SKM-1 treated with dmso at 0.1 percent for 144 hours (cell line): ENCODE measurements around the gene NDUFB2.
A peak's percentile ranks its signal among the peaks of the same experiment; 100 is the strongest.
"Not testable (repeated sequence)": the region's sequence is repeated elsewhere in the genome, so short reads cannot be mapped to it uniquely, and the experiment has no call there.

Experiments used
- DNase-seq: peaks from one replicate; lab custom pipeline; 2025; ENCODE audit not compliant: unreplicated experiment; lab: John Stamatoyannopoulos, UW

NDUFB2 gene

GRCh38 chr7:140672382-140673062, 24.0 kb upstream of the NDUFB2 start, which contains the start of gene ADCK2:
Gene ADCK2, plus strand, starts transcription at chr7:140672945. Its CDS starts 386 bp downstream, at chr7:140673331.
- peak; percentile 28 for DNase-seq

- DNase-seq: peak; percentile 28
Measured at GRCh38 chr7:140673063-140673773, 23.3 kb upstream of the NDUFB2 start.

GRCh38 chr7:140673774-140674155, 22.7 kb upstream of the NDUFB2 start:
- DNase-seq: no peak

- no peak for DNase-seq
Measured at GRCh38 chr7:140674356-140674800, 22.1 kb upstream of the NDUFB2 start.

- DNase-seq: peak; percentile 49
Measured at GRCh38 chr7:140674899-140675701, 21.4 kb upstream of the NDUFB2 start.

- no peak for DNase-seq
Measured at GRCh38 chr7:140675726-140676125, 20.8 kb upstream of the NDUFB2 start.

GRCh38 chr7:140676306-140676705, 20.2 kb upstream of the NDUFB2 start:
- no peak for DNase-seq

GRCh38 chr7:140676956-140677355, 19.6 kb upstream of the NDUFB2 start:
- DNase-seq: not testable (repeated sequence)

GRCh38 chr7:140677496-140677895, 19.0 kb upstream of the NDUFB2 start:
- no peak for DNase-seq

GRCh38 chr7:140678081-140678815, 18.3 kb upstream of the NDUFB2 start:
- DNase-seq: no peak

- DNase-seq: no peak
Measured at GRCh38 chr7:140678816-140679130, 17.7 kb upstream of the NDUFB2 start.

- DNase-seq: no peak
Measured at GRCh38 chr7:140679186-140679585, 17.3 kb upstream of the NDUFB2 start.

GRCh38 chr7:140680886-140681285, 15.6 kb upstream of the NDUFB2 start:
- no peak for DNase-seq

GRCh38 chr7:140681766-140682165, 14.7 kb upstream of the NDUFB2 start:
- no peak for DNase-seq

- DNase-seq: no peak
Measured at GRCh38 chr7:140683657-140684056, 12.9 kb upstream of the NDUFB2 start.

- DNase-seq: no peak
Measured at GRCh38 chr7:140684066-140684950, 12.2 kb upstream of the NDUFB2 start.

GRCh38 chr7:140685407-140686087, 11.0 kb upstream of the NDUFB2 start:
- DNase-seq: no peak

- no peak for DNase-seq
Measured at GRCh38 chr7:140686921-140687320, 9.6 kb upstream of the NDUFB2 start.

- DNase-seq: no peak
Measured at GRCh38 chr7:140688341-140688740, 8.2 kb upstream of the NDUFB2 start.
